HepG2 (cell line): ENCODE data around the gene RPH3AL. TPM values are rescaled to one million over a fixed set of nuclear protein-coding genes. Genes with fewer than 3 reads are reported as not detected.

Experiments
- ATAC-seq: fragments of 200-7000 bp; cut with Tn5 transposase; 3 replicates; pipeline ENCODE4 v1.9.1; 2020; ENCODE audit warnings: mild to moderate bottlenecking, moderate library complexity
- BruUV-seq: library from RNA; stranded (reverse); fragments of 400-500 nt; replicated peaks from 2 replicates; lab custom pipeline; 2021; lab: Mats Ljungman, UMichigan
- CTCF ChIA-PET: fragments of 300-600 bp; formaldehyde crosslinking; extraction: SDS; loops from one replicate; lab custom pipeline; 2021; ENCODE audit warnings: low total read pairs, inconsistent platforms, low intra/inter-chr PET ratio; lab: Yijun Ruan, JAX
- POLR2A ChIA-PET: fragments of 350-600 bp; sonication (Branson Sonifier 250); formaldehyde crosslinking; loops from one replicate; lab custom pipeline; 2020; ENCODE audit warnings: antibody characterized with exemption, inconsistent platforms; lab: Yijun Ruan, JAX
- DNase-seq: peaks from one replicate; pipeline ENCODE4 v3.0.0-alpha.2; 2015; ENCODE audit warnings: low spot score
- FAIRE-seq: peaks from 3 replicates; lab custom pipeline; 2011; peaks lifted over from hg19 to GRCh38; lab: Jason Lieb, UNC
- H2AFZ ChIP-seq: one replicate; pipeline ENCODE4 v1.6.1; 2011; ENCODE audit warnings: low read length, inconsistent platforms
- H3K27ac ChIP-seq: fragments of 300-600 bp; 3 replicates; pipeline ENCODE4 v1.8.0; 2011; ENCODE audit warnings: mixed run types, mild to moderate bottlenecking, mixed read lengths, low read length, inconsistent platforms; ENCODE audit not compliant: insufficient read depth; ENCODE audit errors: extremely low read length
- H3K27me3 ChIP-seq, 2 experiments: fragments of 200-600 bp in 1 of 2; 2 replicates in 1 of 2; 3 replicates in 1 of 2; pipeline versions ENCODE4 v1.6.0 to v1.8.0; 2011; ENCODE audit warnings: low read length in 2 of 2, mild to moderate bottlenecking in 2 of 2, moderate library complexity in 2 of 2, inconsistent platforms in 1 of 2; ENCODE audit not compliant: insufficient read depth in 2 of 2, control insufficient read depth in 1 of 2
- H3K36me3 ChIP-seq, 2 experiments: fragments of 200-600 bp in 1 of 2; replicated peaks in 1 of 2; 2 replicates in 1 of 2; 3 replicates in 1 of 2; pipeline versions ENCODE4 v1.5.1 to v1.8.0; 2011; ENCODE audit warnings: low read length in 2 of 2, inconsistent platforms in 1 of 2; ENCODE audit not compliant: insufficient read depth in 2 of 2, control insufficient read depth in 1 of 2
- H3K4me1 ChIP-seq: 2 replicates; pipeline ENCODE4 v1.5.1; 2012; ENCODE audit warnings: low read length, inconsistent platforms; ENCODE audit not compliant: insufficient read depth
- H3K4me2 ChIP-seq: 2 replicates; pipeline ENCODE4 v1.6.0; 2011; ENCODE audit warnings: low read depth, low read length, inconsistent platforms
- H3K4me3 ChIP-seq, 3 experiments: fragments of 200-600 bp in 1 of 3; sonication (generic), shearing (Covaris generic) in 1 of 3; replicated peaks in 1 of 3; 2 replicates each; pipeline ENCODE4 v1.5.1; 2011 to 2016; ENCODE audit warnings: low read length in 3 of 3, inconsistent platforms in 2 of 3, low read depth in 2 of 3, mild to moderate bottlenecking in 2 of 3, control low read depth in 1 of 3, mixed read lengths in 1 of 3; ENCODE audit not compliant: insufficient read depth in 1 of 3
- H3K79me2 ChIP-seq: one replicate; pipeline ENCODE4 v1.6.1; 2011; ENCODE audit warnings: low read length, inconsistent platforms; ENCODE audit not compliant: insufficient read depth
- H3K9ac ChIP-seq: 2 replicates; pipeline ENCODE4 v1.6.0; 2011; ENCODE audit warnings: mild to moderate bottlenecking, low read depth, low read length, inconsistent platforms; ENCODE audit not compliant: insufficient read depth
- H3K9me3 ChIP-seq: 2 replicates; pipeline ENCODE4 v1.5.1; 2012; ENCODE audit warnings: mild to moderate bottlenecking, low read length
- H4K20me1 ChIP-seq: 2 replicates; pipeline ENCODE4 v1.6.0; 2011; ENCODE audit warnings: inconsistent platforms, mild to moderate bottlenecking, low read length, moderate library complexity; ENCODE audit not compliant: insufficient read depth
- ATF7-NPFF ChIP-seq: sonication (generic); formaldehyde crosslinking; IDR thresholded peaks from 2 replicates; pipeline ENCODE4 v1.8.1; 2023; ENCODE audit warnings: mild to moderate bottlenecking, low read depth, missing genetic modification reagents, moderate library complexity
- CBFB ChIP-seq: sonication (generic); formaldehyde crosslinking; IDR thresholded peaks from 2 replicates; pipeline ENCODE4 v1.4.0; 2020; ENCODE audit warnings: missing genetic modification reagents
- ESRRA ChIP-seq: sonication (generic); formaldehyde crosslinking; IDR thresholded peaks from 2 replicates; pipeline ENCODE4 v1.5.1; 2020; ENCODE audit warnings: mild to moderate bottlenecking, low read depth, missing genetic modification reagents
- EZH2 ChIP-seq: conservative IDR thresholded peaks from 2 replicates; pipeline ENCODE4 v1.6.1; 2012; ENCODE audit warnings: mild to moderate bottlenecking, low read depth, low read length, moderate library complexity
- NFIC ChIP-seq: IDR thresholded peaks from 2 replicates; pipeline ENCODE4 v1.6.1; 2012; ENCODE audit warnings: mild to moderate bottlenecking, low read length, inconsistent platforms
- RBM39 ChIP-seq: fragments of 200-400 bp; formaldehyde crosslinking; IDR thresholded peaks from one replicate; pipeline ENCODE4 v1.6.1; 2018; ENCODE audit warnings: antibody characterized with exemption, mild to moderate bottlenecking, low read depth, low read length; ENCODE audit not compliant: poor library complexity, severe bottlenecking
- SIX4 ChIP-seq: sonication (generic); formaldehyde crosslinking; IDR thresholded peaks from 2 replicates; pipeline ENCODE4 v1.4.0; 2020; ENCODE audit warnings: missing genetic modification reagents
- SPEN ChIP-seq: sonication (generic); formaldehyde crosslinking; IDR thresholded peaks from 2 replicates; pipeline ENCODE4 v1.5.1; 2020; ENCODE audit warnings: low read depth, mild to moderate bottlenecking, missing genetic modification reagents
- ZMYM4 ChIP-seq: sonication (generic); formaldehyde crosslinking; IDR thresholded peaks from 2 replicates; pipeline ENCODE4 v1.8.1; 2023; ENCODE audit warnings: mild to moderate bottlenecking, missing genetic modification reagents
- ZNF142 ChIP-seq: sonication (generic); formaldehyde crosslinking; IDR thresholded peaks from 2 replicates; pipeline ENCODE4 v1.4.0; 2020; ENCODE audit warnings: missing genetic modification reagents
- ZNF44 ChIP-seq: sonication (generic); formaldehyde crosslinking; IDR thresholded peaks from 2 replicates; pipeline ENCODE4 v1.5.1; 2020; ENCODE audit warnings: mild to moderate bottlenecking, missing genetic modification reagents
- ZNF577 ChIP-seq: sonication (generic); formaldehyde crosslinking; IDR thresholded peaks from 2 replicates; pipeline ENCODE4 v1.4.0; 2020; ENCODE audit warnings: mild to moderate bottlenecking, low read depth, missing genetic modification reagents, borderline replicate concordance
- WGBS: methylation state at CpG from one replicate; pipeline ENCODE4 v1.1.6; 2017; ENCODE audit warnings: low lambda C conversion rate; 5-methylcytosine and 5-hydroxymethylcytosine counted together
- in situ Hi-C: cut with HindIII; loops from 2 replicates; pipeline ENCODE4 v1.10.0; 2017; ENCODE audit warnings: low pct_unique_long_range_greater_than_20kb; ENCODE audit not compliant: extremely low pct_ligation_motif_present
- intact Hi-C: fragments of 100-400 bp; cut with micrococcal nuclease; formaldehyde crosslinking; loops from one replicate; pipeline ENCODE4 v1.10.0; 2022; ENCODE audit not compliant: unreplicated experiment
- polyA plus RNA-seq, 8 experiments: library from polyadenylated mRNA; depleted of rRNA in 3 of 8; stranded (reverse) in 7 of 8; unstranded in 1 of 8; fragments of >200 nt; fragmentation: Illumina TruSeq in 4 of 8; extraction: Trizol in 4 of 8; gene quantifications; 2 replicates each; pipeline versions ENCODE4 v1.2.1 to v1.2.3, GENCODE V29; 2011 to 2016; ENCODE audit warnings: low read depth in 4 of 8, missing spikeins in 1 of 8, mixed read lengths in 1 of 8; ENCODE audit not compliant: insufficient read depth in 1 of 8
- total RNA-seq, 5 experiments: library from RNA; depleted of rRNA; stranded (reverse); fragments of >200 nt; fragmentation: Illumina TruSeq; extraction: Trizol; gene quantifications; 2 replicates each; pipeline ENCODE4 v1.2.3, GENCODE V29; 2016; ENCODE audit warnings: low read depth in 1 of 5

Gene RPH3AL
- total and polyA plus RNA-seq, 2 of the 13 experiments (the other 11 are each of a cell fraction or from before 2014, with no cell fraction given), result 7.8 to 16.4 TPM

- H3K4me1 ChIP-seq, result no peaks in the 10 kb centered on the region
- ChIA-PET POLR2A (no interaction called here), CTCF (no interaction called here)
- FAIRE-seq, result no peak
- in situ Hi-C loops, result no loop called here
- TF ChIP-seq SIX4 (CRISPR knock-in tag) (no peak), NFIC (no peak)
- intact Hi-C loops, result no loop called here
- BruUV-seq, result no TSS peak
- no peak overlapping the region for H3K4me3 ChIP-seq
- no peaks in the 10 kb centered on the region for H3K9me3 ChIP-seq
- no peaks in the 10 kb centered on the region for H4K20me1 ChIP-seq
- no peak overlapping the region for H3K4me2 ChIP-seq
- H3K27me3 ChIP-seq, result no peaks in the 10 kb centered on the region
- no peak overlapping the region for H2AFZ ChIP-seq
- no peak overlapping the region for H3K9ac ChIP-seq
- DNase-seq, result no peak
- no peak overlapping the region for H3K27ac ChIP-seq
- WGBS, result 99% methylated on average over 12 of the region's 26 CpGs
- H3K36me3 ChIP-seq, result peaks cover 7 to 23% of the 10 kb centered on the region in 2 experiments; a peak in 4 of 5 replicates
- no peak for ATAC-seq
- H3K79me2 ChIP-seq, result no peaks in the 10 kb centered on the region
Measured at GRCh38 chr17:330993-331701, 21.5 kb downstream of the RPH3AL start.

DNA sequence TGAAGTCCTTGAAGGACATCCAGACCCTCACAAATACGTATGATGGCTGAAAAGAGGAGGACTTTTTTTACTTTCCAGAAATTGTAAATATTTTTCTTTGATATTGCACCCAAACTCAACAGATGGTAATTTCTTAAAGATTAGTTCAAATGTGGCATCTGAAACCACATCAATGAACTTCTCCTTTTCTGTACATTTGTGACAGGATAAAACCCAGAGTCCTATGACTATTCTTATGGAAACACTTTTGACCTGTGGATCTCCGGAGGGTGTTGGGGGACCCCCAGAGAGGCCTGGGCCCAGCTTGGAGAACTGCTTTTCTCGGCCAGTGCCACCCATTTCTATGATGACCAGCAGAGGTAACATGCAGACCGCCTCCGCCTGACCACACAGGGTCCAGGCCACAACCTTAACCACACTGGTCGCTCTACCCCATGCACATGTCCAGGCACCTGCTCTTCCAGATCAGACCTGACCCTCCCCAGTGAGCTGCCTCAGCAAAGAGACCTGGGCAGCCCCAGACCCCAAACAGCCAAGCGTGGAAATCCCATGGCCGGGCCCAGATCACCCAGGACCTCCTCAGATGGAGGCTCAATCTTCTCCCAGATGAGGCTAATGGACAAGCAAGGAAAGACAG lies 22.7 kb downstream of the RPH3AL start:
- H3K36me3 ChIP-seq, result peaks cover 8 to 25% of the 10 kb centered on the region in 2 experiments; a peak in 4 of 5 replicates
- BruUV-seq, result no TSS peak
- H3K79me2 ChIP-seq, result no peaks in the 10 kb centered on the region
- no peak overlapping the region for H3K4me3 ChIP-seq
- H3K9me3 ChIP-seq, result no peaks in the 10 kb centered on the region
- ChIA-PET CTCF (no interaction called here), POLR2A (no interaction called here)
- no peak overlapping the region for H3K27ac ChIP-seq
- H3K9ac ChIP-seq, result no peak overlapping the region
- ATAC-seq (no peak), DNase-seq (no peak), FAIRE-seq (no peak)
- intact Hi-C loops (no loop called here), in situ Hi-C loops (no loop called here)
- no peaks in the 10 kb centered on the region for H4K20me1 ChIP-seq
- WGBS, result over 99% methylated on average over 4 of the region's 8 CpGs
- no peaks in the 10 kb centered on the region for H3K27me3 ChIP-seq
- no peak overlapping the region for H2AFZ ChIP-seq
- H3K4me2 ChIP-seq, result no peak overlapping the region
- no peaks in the 10 kb centered on the region for H3K4me1 ChIP-seq
- no peak for TF ChIP-seq SPEN (CRISPR knock-in tag)
- TF ChIP-seq RBM39, result no peak
- no peak for TF ChIP-seq ATF7-NPFF (CRISPR knock-in tag)
- TF ChIP-seq ZNF142 (CRISPR knock-in tag), result no peak
- TF ChIP-seq ESRRA (CRISPR knock-in tag), result no peak
- TF ChIP-seq ZMYM4 (CRISPR knock-in tag), result no peak
- no peak for TF ChIP-seq CBFB (CRISPR knock-in tag)
- no peak for TF ChIP-seq EZH2
- TF ChIP-seq ZNF577 (CRISPR knock-in tag), result no peak
- TF ChIP-seq ZNF44 (CRISPR knock-in tag), result no peak
